DOHH2 (cell line): Measurements from ENCODE around the gene VSTM1.

Experiments used
- EZH2phosphoT487 ChIP-seq: fragments of 200-600 bp; sonication (generic); IDR thresholded peaks from 2 replicates; pipeline ENCODE4 v1.6.1; 2017; ENCODE audit warnings: borderline replicate concordance, mild to moderate bottlenecking, antibody characterized with exemption, low read length, moderate library complexity, mixed read lengths
- TF ChIP-seq, protein P1 (sequence below): fragments of 200-600 bp; sonication (generic); IDR thresholded peaks from one replicate; pipeline ENCODE4 v1.5.1; 2014; ENCODE audit warnings: antibody characterized with exemption, mild to moderate bottlenecking, low read depth, low read length; ENCODE audit not compliant: poor library complexity, severe bottlenecking

DNA sequence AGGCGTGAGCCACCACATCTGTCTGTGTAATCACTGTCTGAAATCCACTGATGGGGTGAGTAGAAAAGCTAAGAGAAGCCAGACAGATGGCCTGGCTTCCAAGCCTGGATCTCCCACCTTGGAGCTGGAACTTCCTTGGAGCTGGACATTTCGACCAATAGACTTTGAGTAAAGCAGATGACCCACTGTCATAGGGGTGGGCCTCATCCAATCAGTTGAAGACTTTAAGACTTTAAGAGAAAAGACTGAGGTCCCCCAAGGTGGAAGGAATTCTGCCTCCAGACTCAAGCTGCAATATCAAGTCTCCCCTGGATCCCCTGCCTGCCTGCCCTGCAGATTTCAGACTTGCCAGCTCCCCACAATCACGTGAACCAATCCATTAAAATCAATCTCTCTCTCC lies 20.7 kb downstream of the VSTM1 start:
- TF ChIP-seq, protein P1, sequence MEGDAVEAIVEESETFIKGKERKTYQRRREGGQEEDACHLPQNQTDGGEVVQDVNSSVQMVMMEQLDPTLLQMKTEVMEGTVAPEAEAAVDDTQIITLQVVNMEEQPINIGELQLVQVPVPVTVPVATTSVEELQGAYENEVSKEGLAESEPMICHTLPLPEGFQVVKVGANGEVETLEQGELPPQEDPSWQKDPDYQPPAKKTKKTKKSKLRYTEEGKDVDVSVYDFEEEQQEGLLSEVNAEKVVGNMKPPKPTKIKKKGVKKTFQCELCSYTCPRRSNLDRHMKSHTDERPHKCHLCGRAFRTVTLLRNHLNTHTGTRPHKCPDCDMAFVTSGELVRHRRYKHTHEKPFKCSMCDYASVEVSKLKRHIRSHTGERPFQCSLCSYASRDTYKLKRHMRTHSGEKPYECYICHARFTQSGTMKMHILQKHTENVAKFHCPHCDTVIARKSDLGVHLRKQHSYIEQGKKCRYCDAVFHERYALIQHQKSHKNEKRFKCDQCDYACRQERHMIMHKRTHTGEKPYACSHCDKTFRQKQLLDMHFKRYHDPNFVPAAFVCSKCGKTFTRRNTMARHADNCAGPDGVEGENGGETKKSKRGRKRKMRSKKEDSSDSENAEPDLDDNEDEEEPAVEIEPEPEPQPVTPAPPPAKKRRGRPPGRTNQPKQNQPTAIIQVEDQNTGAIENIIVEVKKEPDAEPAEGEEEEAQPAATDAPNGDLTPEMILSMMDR = no peak
- no peak for TF ChIP-seq EZH2phosphoT487
